PC-3 (cell line): Measurements from ENCODE around the gene KIF5C.

Experiments
- CTCF ChIP-seq: fragments of 300-600 bp; sonication (generic); conservative IDR thresholded peaks from 2 replicates; pipeline ENCODE4 v1.5.1; 2017; ENCODE audit warnings: antibody characterized with exemption, low read depth, mild to moderate bottlenecking, low read length
- EZH2 ChIP-seq: fragments of 300-600 bp; sonication (generic); IDR thresholded peaks from one replicate; pipeline ENCODE4 v1.6.1; 2017; ENCODE audit warnings: antibody characterized with exemption, mild to moderate bottlenecking, low read length; ENCODE audit not compliant: unreplicated experiment

GRCh38 chr2:148853458-148853857 is 21.6 kb upstream of the KIF5C start:
- TF ChIP-seq CTCF (no peak), EZH2 (no peak)
